ENCODE measurements around the gene SLC35E1. TPM values are rescaled to one million over a fixed set of nuclear protein-coding genes. Genes with fewer than 3 reads are reported as not detected.

SLC35E1 gene
- total RNA-seq, 2 experiments from 2014 or later: 60.1 to 62.4 TPM

- TF ChIP-seq, protein P1, sequence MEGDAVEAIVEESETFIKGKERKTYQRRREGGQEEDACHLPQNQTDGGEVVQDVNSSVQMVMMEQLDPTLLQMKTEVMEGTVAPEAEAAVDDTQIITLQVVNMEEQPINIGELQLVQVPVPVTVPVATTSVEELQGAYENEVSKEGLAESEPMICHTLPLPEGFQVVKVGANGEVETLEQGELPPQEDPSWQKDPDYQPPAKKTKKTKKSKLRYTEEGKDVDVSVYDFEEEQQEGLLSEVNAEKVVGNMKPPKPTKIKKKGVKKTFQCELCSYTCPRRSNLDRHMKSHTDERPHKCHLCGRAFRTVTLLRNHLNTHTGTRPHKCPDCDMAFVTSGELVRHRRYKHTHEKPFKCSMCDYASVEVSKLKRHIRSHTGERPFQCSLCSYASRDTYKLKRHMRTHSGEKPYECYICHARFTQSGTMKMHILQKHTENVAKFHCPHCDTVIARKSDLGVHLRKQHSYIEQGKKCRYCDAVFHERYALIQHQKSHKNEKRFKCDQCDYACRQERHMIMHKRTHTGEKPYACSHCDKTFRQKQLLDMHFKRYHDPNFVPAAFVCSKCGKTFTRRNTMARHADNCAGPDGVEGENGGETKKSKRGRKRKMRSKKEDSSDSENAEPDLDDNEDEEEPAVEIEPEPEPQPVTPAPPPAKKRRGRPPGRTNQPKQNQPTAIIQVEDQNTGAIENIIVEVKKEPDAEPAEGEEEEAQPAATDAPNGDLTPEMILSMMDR (IDR thresholded peaks at IDR 0.05): no peak
- peaks cover 5% of the 10 kb centered on the region for H3K4me1 Mint-ChIP-seq (ENCODE audit: low read depth)
- intact Hi-C loops (cut with micrococcal nuclease): no loop called here
- ChIA-PET CTCF (no interaction called here), POLR2A (interaction anchor here (0.5 to 2.4 kb wide), 3 partner anchors 9 to 28 kb away, joined by 3 to 7 read pairs (median 4); no protein-coding TSS in a partner anchor)
- H3K4me3 Mint-ChIP-seq: no peak overlapping the region
- no peaks in the 10 kb centered on the region for H3K9me3 Mint-ChIP-seq
- ATAC-seq (no peak), DNase-seq (no peak)
- H3K27ac Mint-ChIP-seq: no peak overlapping the region
- H3K27me3 Mint-ChIP-seq: no peaks in the 10 kb centered on the region
- H3K36me3 Mint-ChIP-seq (ENCODE audit: low read depth): peaks cover 55% of the 10 kb centered on the region
Measured at GRCh38 chr19:16532440-16533234, 39.6 kb downstream of the SLC35E1 start.

GRCh38 chr19:16531380-16531669 lies 40.9 kb downstream of the SLC35E1 start:
- CTCF ChIA-PET: no interaction called here
- ATAC-seq (no peak), DNase-seq (no peak)
- no peak overlapping the region for H3K27ac Mint-ChIP-seq
- no peaks in the 10 kb centered on the region for H3K4me1 Mint-ChIP-seq (ENCODE audit: low read depth)
- POLR2A ChIA-PET: interaction anchor here (0.7 kb wide), 1 partner anchor 30 kb away, joined by 3 read pairs; no protein-coding TSS in a partner anchor
- no peak overlapping the region for H3K4me3 Mint-ChIP-seq
- H3K27me3 Mint-ChIP-seq: no peaks in the 10 kb centered on the region
- TF ChIP-seq, protein P1 (IDR thresholded peaks at IDR 0.05): no peak
- intact Hi-C loops (cut with micrococcal nuclease): no loop called here
- H3K36me3 Mint-ChIP-seq (ENCODE audit: low read depth): peaks cover 55% of the 10 kb centered on the region
- no peaks in the 10 kb centered on the region for H3K9me3 Mint-ChIP-seq

DNA sequence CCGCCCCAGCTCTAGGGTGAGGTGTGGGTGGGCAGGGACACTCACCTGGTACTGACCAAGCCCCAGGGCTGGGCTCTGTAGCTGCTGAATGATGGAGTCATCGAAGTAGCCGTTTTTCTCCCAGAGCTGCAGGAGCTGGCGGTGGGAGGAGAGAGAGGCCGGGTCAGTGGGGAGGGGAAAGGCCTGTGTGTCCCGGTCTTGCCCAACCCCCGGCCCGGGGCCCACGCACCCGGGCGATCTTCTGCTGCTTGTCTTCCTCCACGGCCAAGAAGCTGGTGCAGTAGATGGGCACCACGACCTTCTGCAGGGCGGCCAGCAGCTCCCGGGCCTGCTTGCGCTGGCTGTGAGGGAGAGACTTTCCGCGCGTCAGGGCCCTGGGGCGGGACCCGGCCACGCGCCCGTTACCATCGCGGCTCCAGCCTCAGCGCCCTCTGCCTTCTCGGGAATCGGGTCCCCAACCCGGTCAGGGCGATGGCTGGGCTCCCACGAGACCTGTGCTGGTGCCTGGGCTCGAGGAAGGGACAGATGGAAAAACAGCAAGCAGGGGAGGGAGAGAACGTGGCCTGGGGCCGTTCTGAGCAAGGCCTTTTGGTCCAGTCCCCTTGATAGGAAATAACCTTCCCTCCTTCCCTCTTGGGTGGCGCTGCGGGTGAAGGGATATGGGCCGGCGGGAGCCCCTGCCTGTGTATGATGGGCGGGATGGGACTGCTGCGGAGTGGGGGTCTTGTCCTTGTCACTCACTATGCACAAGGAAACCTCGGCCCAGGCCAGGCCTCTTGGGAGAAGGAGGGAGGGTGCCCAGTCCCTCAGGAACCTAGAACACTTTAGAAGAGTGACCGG lies 41.5 kb downstream of the SLC35E1 start:
- ChIA-PET POLR2A (interaction anchor here (0.7 to 1.3 kb wide), 2 partner anchors 9 to 31 kb away, joined by 3 read pairs; no protein-coding TSS in a partner anchor), CTCF (no interaction called here)
- no peaks in the 10 kb centered on the region for H3K9me3 Mint-ChIP-seq
- H3K4me3 Mint-ChIP-seq: no peak overlapping the region
- no peaks in the 10 kb centered on the region for H3K27me3 Mint-ChIP-seq
- TF ChIP-seq, protein P1 (IDR thresholded peaks at IDR 0.05): no peak
- no peak overlapping the region for H3K27ac Mint-ChIP-seq
- intact Hi-C loops (cut with micrococcal nuclease): no loop called here
- peaks cover 54% of the 10 kb centered on the region for H3K36me3 Mint-ChIP-seq (ENCODE audit: low read depth)
- ATAC-seq (no peak), DNase-seq (no peak)
- no peaks in the 10 kb centered on the region for H3K4me1 Mint-ChIP-seq (ENCODE audit: low read depth)

GRCh38 chr19:16529466-16530144 lies 42.6 kb downstream of the SLC35E1 start:
- H3K36me3 Mint-ChIP-seq (ENCODE audit: low read depth): peaks cover 50% of the 10 kb centered on the region
- H3K4me3 Mint-ChIP-seq: no peak overlapping the region
- no peaks in the 10 kb centered on the region for H3K9me3 Mint-ChIP-seq
- H3K27ac Mint-ChIP-seq: no peak overlapping the region
- ChIA-PET CTCF (interaction anchor here (0.6 kb wide), 1 partner anchor 14 kb away, joined by 3 read pairs; no protein-coding TSS in a partner anchor), POLR2A (interaction anchor here (1.3 to 1.4 kb wide), 3 partner anchors 9 to 12 kb away, joined by 3 read pairs; no protein-coding TSS in a partner anchor)
- TF ChIP-seq, protein P1 (IDR thresholded peaks at IDR 0.05): no peak
- ATAC-seq: no peak
- no peaks in the 10 kb centered on the region for H3K4me1 Mint-ChIP-seq (ENCODE audit: low read depth)
- H3K27me3 Mint-ChIP-seq: no peaks in the 10 kb centered on the region
- no peak for DNase-seq
- intact Hi-C loops (cut with micrococcal nuclease): no loop called here
